ENCODE measurements around the gene ERBB2. TPM values are rescaled to one million over a fixed set of nuclear protein-coding genes. Genes with fewer than 3 reads are reported as not detected.
A peak's percentile ranks its signal among the peaks of the same experiment; 100 is the strongest.

Gene ERBB2
- total RNA-seq, 6 experiments from 2014 or later: 8.9 to 40.4 (median 26.2) TPM

DNA sequence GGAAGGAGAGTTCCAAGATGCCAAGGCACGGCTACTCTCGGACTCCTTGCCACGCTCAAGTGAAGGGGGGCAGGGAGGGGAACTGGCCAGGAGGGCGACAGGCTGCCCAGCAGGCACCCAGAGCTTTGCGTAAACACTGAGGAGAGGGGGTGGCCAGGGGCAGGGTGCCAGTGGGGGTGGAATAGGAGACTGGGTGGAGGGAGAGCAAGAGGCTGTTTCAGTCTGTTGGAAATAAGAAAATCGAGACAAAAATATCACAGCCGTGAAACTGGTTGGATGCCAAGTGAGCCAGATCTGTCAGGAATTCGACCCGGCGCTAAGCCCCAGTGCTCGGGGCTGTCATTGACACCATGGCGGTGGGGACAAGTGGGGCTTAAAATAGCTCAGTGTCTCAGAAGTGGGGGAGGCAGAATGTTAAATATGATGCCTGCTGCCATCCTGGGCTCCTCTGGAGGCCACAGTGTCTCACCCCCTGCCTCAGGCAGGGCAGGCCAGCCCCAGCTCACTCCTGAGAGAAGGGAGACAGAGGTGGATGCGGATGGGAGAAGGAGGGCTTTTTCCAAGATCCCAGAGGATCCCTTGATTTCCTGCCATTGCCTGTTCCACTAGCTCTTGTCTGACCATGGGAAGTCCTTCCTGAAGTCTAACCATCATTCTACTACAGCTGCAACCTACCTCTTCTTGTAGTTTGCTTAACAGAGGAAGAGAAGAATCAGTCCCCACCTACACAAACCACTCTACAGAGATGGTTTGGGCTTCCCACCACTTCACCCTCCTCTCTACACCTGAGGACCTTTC, 22.1 kb upstream of the ERBB2 start:
- no peaks in the 10 kb centered on the region for H3K4me1 ChIP-seq
- ATAC-seq (no peak), DNase-seq (peak in 2 of 3 donors; percentile 15 to 29)
- H3K27me3 ChIP-seq: no peaks in the 10 kb centered on the region
- WGBS (ENCODE audit: insufficient coverage, low coverage, low lambda C conversion rate, missing lambda C conversion rate): 58% methylated on average over 7 of the region's 13 CpGs
- H3K9me3 ChIP-seq: no peaks in the 10 kb centered on the region
- intact Hi-C loops (cut with DNase I): loop anchor here in 1 of 2 donors (10.0 kb wide), 1 partner anchor 53 kb away; the partner anchor contains the start of gene PPP1R1B
- no peaks in the 10 kb centered on the region for H3K36me3 ChIP-seq
- no peak overlapping the region for H3K27ac ChIP-seq
- no peak for TF ChIP-seq POLR2A (IDR thresholded peaks at IDR 0.05)
- TF ChIP-seq, protein P1, sequence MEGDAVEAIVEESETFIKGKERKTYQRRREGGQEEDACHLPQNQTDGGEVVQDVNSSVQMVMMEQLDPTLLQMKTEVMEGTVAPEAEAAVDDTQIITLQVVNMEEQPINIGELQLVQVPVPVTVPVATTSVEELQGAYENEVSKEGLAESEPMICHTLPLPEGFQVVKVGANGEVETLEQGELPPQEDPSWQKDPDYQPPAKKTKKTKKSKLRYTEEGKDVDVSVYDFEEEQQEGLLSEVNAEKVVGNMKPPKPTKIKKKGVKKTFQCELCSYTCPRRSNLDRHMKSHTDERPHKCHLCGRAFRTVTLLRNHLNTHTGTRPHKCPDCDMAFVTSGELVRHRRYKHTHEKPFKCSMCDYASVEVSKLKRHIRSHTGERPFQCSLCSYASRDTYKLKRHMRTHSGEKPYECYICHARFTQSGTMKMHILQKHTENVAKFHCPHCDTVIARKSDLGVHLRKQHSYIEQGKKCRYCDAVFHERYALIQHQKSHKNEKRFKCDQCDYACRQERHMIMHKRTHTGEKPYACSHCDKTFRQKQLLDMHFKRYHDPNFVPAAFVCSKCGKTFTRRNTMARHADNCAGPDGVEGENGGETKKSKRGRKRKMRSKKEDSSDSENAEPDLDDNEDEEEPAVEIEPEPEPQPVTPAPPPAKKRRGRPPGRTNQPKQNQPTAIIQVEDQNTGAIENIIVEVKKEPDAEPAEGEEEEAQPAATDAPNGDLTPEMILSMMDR (IDR thresholded peaks at IDR 0.05): no peak
- H3K4me3 ChIP-seq: no peak overlapping the region

DNA sequence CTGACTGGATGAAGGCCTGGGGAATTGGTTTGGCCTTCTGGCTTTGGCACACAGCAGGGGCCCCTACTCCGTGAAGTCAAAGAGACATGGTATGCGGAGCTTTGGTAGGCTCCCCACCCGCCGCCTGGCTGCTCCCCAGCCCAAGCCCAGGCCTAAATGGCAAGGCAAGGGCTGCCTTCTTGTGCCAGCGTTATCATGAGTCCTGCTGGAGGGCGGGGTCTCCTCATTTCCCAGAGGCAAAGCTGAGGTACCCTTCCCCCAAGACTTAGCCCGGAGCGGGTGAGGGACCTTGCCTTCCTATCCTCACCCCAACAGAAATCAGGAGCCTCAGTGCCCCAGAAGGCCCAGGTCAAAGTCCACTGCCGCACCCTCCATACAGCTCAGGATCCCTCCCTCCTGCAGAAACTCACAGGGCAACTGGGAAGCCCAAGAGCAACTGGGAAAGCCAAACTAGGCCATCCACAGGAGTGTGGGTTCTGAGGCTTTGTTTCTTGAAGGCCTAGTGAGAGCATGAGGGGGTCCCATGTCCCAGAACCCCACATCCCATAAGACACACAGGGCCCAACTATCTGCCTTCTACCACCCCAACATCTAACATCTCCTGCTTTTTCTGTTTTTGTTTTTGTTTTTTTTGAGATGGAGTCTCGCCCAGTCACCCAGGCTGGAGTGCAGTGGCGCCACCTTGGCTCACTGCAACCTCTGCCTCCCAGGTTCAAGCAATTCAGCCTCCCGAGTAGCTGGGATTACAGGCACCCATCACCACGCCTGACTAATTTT, 21.3 kb upstream of the ERBB2 start:
- ATAC-seq (no peak), DNase-seq (peak in 2 of 3 donors; percentile 16 to 24)
- Histone ChIP-seq H3K9me3 (no peaks in the 10 kb centered on the region), H3K36me3 (no peaks in the 10 kb centered on the region), H3K4me1 (no peaks in the 10 kb centered on the region), H3K27me3 (no peaks in the 10 kb centered on the region), H3K27ac (no peak overlapping the region), H3K4me3 (no peak overlapping the region)
- WGBS (ENCODE audit: insufficient coverage, low coverage, low lambda C conversion rate, missing lambda C conversion rate): 81% methylated on average over 8 of the region's 13 CpGs
- intact Hi-C loops (cut with DNase I): loop anchor here in 1 of 2 donors (10.0 kb wide), 1 partner anchor 54 kb away; the partner anchor contains the start of gene PPP1R1B
- TF ChIP-seq, protein P1 (IDR thresholded peaks at IDR 0.05): no peak
- TF ChIP-seq POLR2A (IDR thresholded peaks at IDR 0.05): no peak

DNA sequence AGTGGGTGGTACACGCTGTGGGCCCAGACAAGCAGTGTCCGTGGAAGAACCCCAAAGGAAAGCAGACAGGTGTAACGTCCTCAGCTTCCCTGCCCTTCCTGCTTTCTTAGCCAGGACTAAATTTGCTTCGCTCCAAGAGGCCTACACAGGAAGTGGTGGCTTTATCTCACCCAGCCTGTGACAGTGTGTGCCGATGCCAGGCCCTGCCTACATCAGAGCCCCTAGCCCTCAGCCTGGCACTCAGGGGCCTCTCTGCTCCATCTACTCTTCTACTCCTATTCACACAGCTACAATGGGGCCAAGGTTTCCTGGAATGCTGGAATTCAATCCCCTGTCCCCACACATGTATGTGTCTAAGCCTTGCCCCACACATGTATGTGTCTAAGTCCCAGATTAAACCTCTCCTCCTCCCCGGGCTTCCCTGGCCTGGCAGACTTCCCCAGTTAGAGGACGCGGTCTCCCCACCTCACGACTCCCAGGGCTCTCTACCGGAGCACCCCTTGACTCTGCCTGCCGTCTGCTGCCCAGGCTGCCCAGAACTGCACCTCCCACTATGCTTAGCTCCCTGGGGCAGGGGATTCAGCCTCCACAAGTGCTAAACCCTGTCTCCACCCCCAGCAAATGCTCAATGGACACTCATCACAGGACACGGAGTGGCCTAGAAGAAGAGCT, 20.2 kb upstream of the ERBB2 start:
- TF ChIP-seq POLR2A (IDR thresholded peaks at IDR 0.05): no peak
- TF ChIP-seq, protein P1 (IDR thresholded peaks at IDR 0.05): no peak

DNA sequence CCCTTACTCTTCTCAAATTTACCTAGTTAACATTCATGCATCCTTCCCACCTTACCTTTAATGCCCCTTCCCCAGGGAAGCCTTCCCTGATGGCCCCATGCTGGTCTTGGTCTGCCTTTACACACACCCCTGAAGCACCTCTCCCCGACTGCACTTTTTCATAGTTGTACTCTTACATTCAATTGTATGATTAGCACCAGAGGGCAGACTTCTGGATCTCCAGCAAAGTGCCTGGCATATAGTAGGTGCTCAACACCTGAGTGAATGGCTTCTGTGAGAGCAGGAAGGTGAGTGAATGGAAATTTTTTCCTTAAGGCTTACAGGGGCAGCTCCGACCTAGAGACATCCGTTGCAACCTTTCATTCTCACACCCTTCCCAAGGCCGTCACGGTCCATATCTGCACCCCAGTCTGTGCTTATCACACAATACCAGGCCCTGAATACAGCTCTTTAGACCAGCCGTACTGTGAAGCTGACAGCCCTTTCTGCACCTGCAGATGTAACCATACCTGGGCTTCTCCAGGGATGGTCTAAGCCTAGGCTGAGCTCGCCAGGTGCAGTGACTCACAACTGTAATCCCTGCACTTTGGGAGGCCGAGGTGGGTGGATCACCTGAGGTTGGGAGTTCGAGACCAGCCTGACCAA, 16.4 kb upstream of the ERBB2 start:
- peaks cover 0 to 10% (median 0%) of the 10 kb centered on the region in 4 donors for H3K4me1 ChIP-seq
- no peak for TF ChIP-seq POLR2A (IDR thresholded peaks at IDR 0.05)
- TF ChIP-seq, protein P1 (IDR thresholded peaks at IDR 0.05): no peak
- H3K27ac ChIP-seq: no peak overlapping the region
- DNase-seq (no peak), ATAC-seq (no peak)
- 98% methylated on average over 5 of the region's 9 CpGs for WGBS (ENCODE audit: insufficient coverage, low coverage, low lambda C conversion rate, missing lambda C conversion rate)
- H3K36me3 ChIP-seq: no peaks in the 10 kb centered on the region
- intact Hi-C loops (cut with DNase I): no loop called here
- H3K9me3 ChIP-seq: no peaks in the 10 kb centered on the region
- no peak overlapping the region for H3K4me3 ChIP-seq
- no peaks in the 10 kb centered on the region for H3K27me3 ChIP-seq

More for the DNA sequence above, 20.2 kb upstream of the ERBB2 start:
- intact Hi-C loops (cut with DNase I): loop anchor here in 1 of 2 donors (10.0 kb wide), 1 partner anchor 55 kb away; the partner anchor contains the start of gene PPP1R1B
- WGBS (ENCODE audit: insufficient coverage, low coverage, low lambda C conversion rate, missing lambda C conversion rate): 30% methylated on average over 2 of the region's 12 CpGs
- DNase-seq (peak in 2 of 3 donors; percentile 14 to 49), ATAC-seq (peak in 2 of 4 donors; percentile 17 to 19)
- H3K27me3 ChIP-seq: no peaks in the 10 kb centered on the region
- no peak overlapping the region for H3K4me3 ChIP-seq
- no peaks in the 10 kb centered on the region for H3K36me3 ChIP-seq
- no peaks in the 10 kb centered on the region for H3K4me1 ChIP-seq
- no peaks in the 10 kb centered on the region for H3K9me3 ChIP-seq
- H3K27ac ChIP-seq: no peak overlapping the region

All from right lobe of liver (tissue), 6 donors.